IMR-90 (cell line): Measurements from ENCODE around the gene TCHH. TPM values are rescaled to one million over a fixed set of nuclear protein-coding genes. Genes with fewer than 3 reads are reported as not detected.

Experiments used
- ATAC-seq: fragments of 200-7000 bp; cut with Tn5 transposase; 2 replicates; pipeline ENCODE4 v1.9.1; 2020; ENCODE audit warnings: low read depth, mild to moderate bottlenecking, moderate library complexity
- BruUV-seq: library from RNA; stranded (reverse); fragments of 400-500 nt; replicated peaks from 2 replicates; lab custom pipeline; 2021; lab: Mats Ljungman, UMichigan
- CTCF ChIA-PET: fragments of 300-600 bp; formaldehyde crosslinking; extraction: SDS; loops from one replicate; lab custom pipeline; 2021; ENCODE audit warnings: antibody characterized with exemption; lab: Yijun Ruan, JAX
- POLR2A ChIA-PET: fragments of 300-600 bp; sonication (Branson Sonifier 250); formaldehyde crosslinking; loops from one replicate; lab custom pipeline; 2022; ENCODE audit warnings: antibody characterized with exemption; ENCODE audit not compliant: unreplicated experiment; lab: Charles Lee
- DNase-seq: peaks from one replicate; pipeline ENCODE4 v3.0.0; 2013
- H2AFZ ChIP-seq: replicated peaks from 2 replicates; pipeline ENCODE3; 2013; ENCODE audit warnings: low read length, mild to moderate bottlenecking; ENCODE audit not compliant: poor library complexity
- H2AK5ac ChIP-seq: 2 replicates; pipeline ENCODE4 v1.6.1; 2013; ENCODE audit warnings: low read depth, low read length, inconsistent platforms
- H2AK9ac ChIP-seq: replicated peaks from 2 replicates; pipeline ENCODE3; 2013; ENCODE audit warnings: mild to moderate bottlenecking, low read depth, low read length, moderate library complexity; ENCODE audit not compliant: poor library complexity
- H2BK120ac ChIP-seq: 2 replicates; pipeline ENCODE4 v1.6.1; 2013; ENCODE audit warnings: low read depth, low read length, inconsistent platforms
- H2BK15ac ChIP-seq: 3 replicates; pipeline ENCODE4 v1.6.1; 2013; ENCODE audit warnings: low read depth, low read length, inconsistent platforms
- H2BK20ac ChIP-seq: 2 replicates; pipeline ENCODE4 v1.6.1; 2013; ENCODE audit warnings: low read depth, mild to moderate bottlenecking, inconsistent platforms, low read length, moderate library complexity
- H2BK5ac ChIP-seq: 2 replicates; pipeline ENCODE4 v1.6.1; 2013; ENCODE audit warnings: mild to moderate bottlenecking, low read depth, low read length, inconsistent platforms; ENCODE audit not compliant: poor library complexity, severe bottlenecking
- H3K14ac ChIP-seq: replicated peaks from 2 replicates; pipeline ENCODE4 v1.6.1; 2013; ENCODE audit warnings: low read depth, low read length, inconsistent platforms
- H3K18ac ChIP-seq: 2 replicates; pipeline ENCODE4 v1.6.1; 2013; ENCODE audit warnings: low read depth, low read length, control low read depth
- H3K23ac ChIP-seq: 2 replicates; pipeline ENCODE4 v1.6.1; 2013; ENCODE audit warnings: low read depth, low read length, inconsistent platforms
- H3K27ac ChIP-seq: 2 replicates; pipeline ENCODE4 v1.5.1; 2013; ENCODE audit warnings: mild to moderate bottlenecking, control low read depth, low read length; ENCODE audit not compliant: insufficient read depth
- H3K27me3 ChIP-seq: 2 replicates; pipeline ENCODE4 v1.6.1; 2013; ENCODE audit warnings: low read length; ENCODE audit not compliant: control insufficient read depth, insufficient read depth
- H3K36me3 ChIP-seq: 2 replicates; pipeline ENCODE4 v1.6.1; 2013; ENCODE audit warnings: low read length, mixed read lengths; ENCODE audit not compliant: control insufficient read depth, insufficient read depth
- H3K4ac ChIP-seq: 2 replicates; pipeline ENCODE4 v1.6.1; 2013; ENCODE audit warnings: low read depth, low read length, inconsistent platforms
- H3K4me1 ChIP-seq: 2 replicates; pipeline ENCODE4 v1.6.1; 2013; ENCODE audit warnings: low read length, mixed read lengths; ENCODE audit not compliant: control insufficient read depth, insufficient read depth
- H3K4me2 ChIP-seq: 2 replicates; pipeline ENCODE4 v1.6.1; 2013; ENCODE audit warnings: low read depth, mild to moderate bottlenecking, control low read depth, low read length, moderate library complexity
- H3K4me3 ChIP-seq: 2 replicates; pipeline ENCODE4 v1.5.1; 2013; ENCODE audit warnings: low read depth, mild to moderate bottlenecking, control low read depth, low read length, moderate library complexity; ENCODE audit not compliant: insufficient read depth
- H3K56ac ChIP-seq: 2 replicates; pipeline ENCODE4 v1.6.1; 2013; ENCODE audit warnings: low read length, inconsistent platforms; ENCODE audit not compliant: insufficient read depth; ENCODE audit errors: extremely low read depth
- H3K79me1 ChIP-seq, 2 experiments: 2 replicates each; pipeline ENCODE4 v1.6.1; 2013; ENCODE audit warnings: low read length in 2 of 2, inconsistent platforms in 1 of 2, low read depth in 1 of 2
- H3K9ac ChIP-seq: 2 replicates; pipeline ENCODE4 v1.6.1; 2013; ENCODE audit warnings: low read depth, low read length, control low read depth
- H3K9me1 ChIP-seq: 2 replicates; pipeline ENCODE4 v1.6.1; 2013; ENCODE audit warnings: low read length, inconsistent platforms; ENCODE audit not compliant: insufficient read depth
- H3K9me3 ChIP-seq: 2 replicates; pipeline ENCODE4 v1.6.1; 2013; ENCODE audit warnings: low read length; ENCODE audit not compliant: control insufficient read depth, insufficient read depth
- H4K20me1 ChIP-seq: 2 replicates; pipeline ENCODE4 v1.6.1; 2013; ENCODE audit warnings: low read length, inconsistent platforms; ENCODE audit not compliant: insufficient read depth
- H4K5ac ChIP-seq: 2 replicates; pipeline ENCODE4 v1.6.1; 2013; ENCODE audit warnings: mild to moderate bottlenecking, low read depth, low read length, control low read depth
- H4K8ac ChIP-seq, 2 experiments: 2 replicates each; pipeline ENCODE4 v1.6.1; 2013; ENCODE audit warnings: low read depth in 2 of 2, low read length in 2 of 2, control low read depth in 1 of 2, inconsistent platforms in 1 of 2
- H4K91ac ChIP-seq: 2 replicates; pipeline ENCODE4 v1.6.1; 2013; ENCODE audit warnings: low read depth, low read length, inconsistent platforms; ENCODE audit not compliant: insufficient read depth
- BHLHE40 ChIP-seq: fragments of 150-350 bp; IDR thresholded peaks from 2 replicates; pipeline ENCODE4 v1.6.1; 2016; ENCODE audit warnings: mild to moderate bottlenecking, low read depth, low read length
- CEBPB ChIP-seq: IDR thresholded peaks from 2 replicates; pipeline ENCODE4 v1.6.1; 2012; ENCODE audit warnings: low read depth, low read length, improper control_type of control experiment
- CHD1 ChIP-seq: IDR thresholded peaks from 2 replicates; pipeline ENCODE4 v1.6.1; 2012; ENCODE audit warnings: low read depth, low read length, improper control_type of control experiment
- CTCF ChIP-seq: conservative IDR thresholded peaks from 2 replicates; pipeline ENCODE4 v1.5.1; 2012; ENCODE audit warnings: mild to moderate bottlenecking, low read depth, low read length, improper control_type of control experiment
- ELK1 ChIP-seq: fragments of 150-350 bp; IDR thresholded peaks from 2 replicates; pipeline ENCODE4 v1.6.1; 2016; ENCODE audit warnings: low read depth, mild to moderate bottlenecking, low read length, moderate library complexity, borderline replicate concordance
- FOS ChIP-seq: fragments of 150-350 bp; IDR thresholded peaks from 2 replicates; pipeline ENCODE4 v1.6.1; 2016; ENCODE audit warnings: low read depth, low read length
- MAFK ChIP-seq: IDR thresholded peaks from 2 replicates; pipeline ENCODE4 v1.6.1; 2012; ENCODE audit warnings: low read depth, low read length, improper control_type of control experiment
- MAZ ChIP-seq: IDR thresholded peaks from 2 replicates; pipeline ENCODE4 v1.6.1; 2012; ENCODE audit warnings: low read depth, mild to moderate bottlenecking, low read length, improper control_type of control experiment, moderate library complexity, borderline replicate concordance
- MXI1 ChIP-seq: IDR thresholded peaks from 2 replicates; pipeline ENCODE4 v1.6.1; 2012; ENCODE audit warnings: low read depth, mild to moderate bottlenecking, low read length, moderate library complexity, borderline replicate concordance
- NFE2L2 ChIP-seq: fragments of 150-350 bp; IDR thresholded peaks from 2 replicates; pipeline ENCODE4 v1.6.1; 2016; ENCODE audit warnings: low read depth, mild to moderate bottlenecking, low read length
- POLR2A ChIP-seq: IDR thresholded peaks from 2 replicates; pipeline ENCODE4 v1.6.1; 2012; ENCODE audit warnings: mild to moderate bottlenecking, low read depth, low read length
- RAD21 ChIP-seq: IDR thresholded peaks from 2 replicates; pipeline ENCODE4 v1.6.1; 2012; ENCODE audit warnings: low read length, improper control_type of control experiment
- RCOR1 ChIP-seq: IDR thresholded peaks from 2 replicates; pipeline ENCODE4 v1.6.1; 2012; ENCODE audit warnings: mild to moderate bottlenecking, low read length, improper control_type of control experiment; ENCODE audit not compliant: insufficient replicate concordance
- RFX5 ChIP-seq: IDR thresholded peaks from 2 replicates; pipeline ENCODE4 v1.8.0; 2012; ENCODE audit warnings: low read depth, mild to moderate bottlenecking, low read length, moderate library complexity
- SMC3 ChIP-seq: fragments of 150-350 bp; IDR thresholded peaks from 2 replicates; pipeline ENCODE4 v1.6.1; 2016; ENCODE audit warnings: low read depth, mild to moderate bottlenecking, antibody characterized with exemption, low read length, moderate library complexity
- USF2 ChIP-seq: fragments of 150-350 bp; IDR thresholded peaks from 2 replicates; pipeline ENCODE4 v1.6.1; 2017; ENCODE audit warnings: mild to moderate bottlenecking, antibody characterized with exemption, low read length, low read depth
- dilution Hi-C: fragments of 300-500 bp; cut with HindIII; formaldehyde crosslinking; loops from one replicate; pipeline ENCODE4 v1.14.3; 2018; ENCODE audit warnings: low sequenced_read_pairs; ENCODE audit not compliant: unreplicated experiment
- in situ Hi-C: fragments of 300-500 bp; cut with MboI; formaldehyde crosslinking; loops from 3 replicates; pipeline ENCODE4 v1.14.3; 2019; ENCODE audit warnings: low sequenced_read_pairs, inconsistent platforms, mixed read lengths
- intact Hi-C: fragments of 100-400 bp; cut with micrococcal nuclease; formaldehyde crosslinking; loops from 2 replicates; pipeline ENCODE4 v1.10.0; 2022
- polyA plus RNA-seq, 3 experiments: library from polyadenylated mRNA; depleted of rRNA; stranded (reverse); fragments of >200 nt; gene quantifications; 2 replicates each; pipeline ENCODE4 v1.2.3, GENCODE V29; 2012; ENCODE audit warnings: low replicate concordance in 1 of 3
- total RNA-seq: library from RNA; depleted of rRNA; stranded (reverse); fragments of >200 nt; gene quantifications from 2 replicates; pipeline ENCODE4 v1.2.3, GENCODE V29; 2012

TCHH gene
- total and polyA plus RNA-seq, 2 of the 4 experiments (the other 2 are of a cell fraction), result not detected

- ChIA-PET CTCF (no interaction called here), POLR2A (no interaction called here)
- Histone ChIP-seq H3K4me2 (no peak overlapping the region), H2AFZ (no peak overlapping the region), H3K56ac (no peak overlapping the region), H3K27ac (no peak overlapping the region), H3K9ac (no peak overlapping the region), H3K36me3 (no peaks in the 10 kb centered on the region), H2BK15ac (no peak overlapping the region), H3K9me1 (no peaks in the 10 kb centered on the region), H2AK5ac (no peak overlapping the region), H2BK5ac (no peak overlapping the region), H3K9me3 (no peaks in the 10 kb centered on the region), H3K4ac (no peak overlapping the region), H4K20me1 (no peaks in the 10 kb centered on the region), H3K4me1 (no peaks in the 10 kb centered on the region), H4K91ac (no peak overlapping the region), H4K8ac (no peak overlapping the region), H4K5ac (no peak overlapping the region), H2BK120ac (no peak overlapping the region), H3K79me1 (no peaks in the 10 kb centered on the region), H3K27me3 (no peaks in the 10 kb centered on the region), H3K14ac (no peak overlapping the region), H3K18ac (no peak overlapping the region), H3K4me3 (no peak overlapping the region), H3K23ac (no peak overlapping the region), H2BK20ac (no peak overlapping the region), H2AK9ac (no peak overlapping the region)
- no TSS peak for BruUV-seq
- TF ChIP-seq SMC3 (no peak), RFX5 (no peak), POLR2A (no peak), FOS (no peak), MAZ (no peak), NFE2L2 (no peak), BHLHE40 (no peak), MAFK (no peak), CEBPB (no peak), CTCF (no peak), MXI1 (no peak), USF2 (no peak), CHD1 (no peak), RCOR1 (no peak), RAD21 (no peak), ELK1 (no peak)
- ATAC-seq, result no peak
- in situ Hi-C loops, result no loop called here
- dilution Hi-C loops, result no loop called here
- no peak for DNase-seq
- intact Hi-C loops, result no loop called here
Measured at GRCh38 chr1:152137215-152137614, 22.0 kb upstream of the TCHH start.
